Measurements from ENCODE around the gene MRPL12. TPM values are rescaled to one million over a fixed set of nuclear protein-coding genes. Genes with fewer than 3 reads are reported as not detected.

MRPL12 gene
- total RNA-seq, 1 experiment from 2014 or later = 143 TPM

DNA sequence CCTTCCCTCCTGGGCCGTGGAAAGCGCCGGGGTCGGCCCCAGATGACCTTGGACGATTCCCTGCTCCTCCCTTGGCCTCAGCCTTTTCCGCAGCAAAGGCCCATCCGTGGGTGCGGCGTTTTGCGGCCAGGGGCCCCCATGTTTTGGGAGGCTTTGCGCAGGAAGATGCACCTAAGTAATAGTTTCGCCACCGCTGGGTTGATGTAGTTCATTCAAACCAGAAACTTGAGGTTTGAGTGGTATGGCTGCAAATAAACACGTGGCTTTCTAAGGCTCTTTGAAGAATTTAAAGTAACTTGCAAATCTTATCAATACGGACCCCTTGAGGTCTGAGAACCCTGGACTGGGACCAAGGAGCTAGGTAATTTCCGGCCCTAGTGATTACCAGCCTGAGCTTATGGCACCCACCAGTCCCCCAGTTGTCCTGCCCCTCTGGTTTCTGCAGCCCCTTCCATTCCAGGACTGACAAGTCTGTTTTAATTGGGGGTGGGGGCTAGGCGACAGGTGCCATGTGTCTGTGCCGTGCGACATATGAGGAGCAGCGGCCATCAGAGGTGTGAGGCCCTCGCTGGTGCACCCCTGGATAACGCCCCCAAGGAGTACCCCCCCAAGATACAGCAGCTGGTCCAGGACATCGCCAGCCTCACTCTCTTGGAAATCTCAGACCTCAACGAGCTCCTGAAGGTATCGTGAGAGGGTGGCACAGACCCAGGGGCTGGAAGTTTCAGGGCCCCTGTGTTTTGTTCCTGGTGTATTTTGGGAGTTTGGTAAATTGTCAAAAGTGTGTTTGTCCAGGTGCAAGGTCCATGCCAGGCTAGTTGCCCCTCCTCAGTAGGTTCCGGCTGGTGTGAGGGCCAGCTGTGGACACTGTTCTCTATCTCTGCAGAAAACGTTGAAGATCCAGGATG, 834 bp downstream of the MRPL12 start:
- TSS peak; percentile 18 for BruUV-seq (replicated peaks)
- Mint-ChIP-seq H3K27me3 (ENCODE audit: insufficient read depth, unreplicated experiment) (no peaks in the 10 kb centered on the region), H3K4me1 (ENCODE audit: insufficient read depth, unreplicated experiment) (peaks cover 12% of the 10 kb centered on the region), H3K4me3 (ENCODE audit: unreplicated experiment) (peak overlapping the region; percentile 98), H3K9me3 (ENCODE audit: unreplicated experiment) (no peaks in the 10 kb centered on the region), H3K36me3 (ENCODE audit: insufficient read depth, unreplicated experiment) (peaks cover 70% of the 10 kb centered on the region), H3K27ac (ENCODE audit: low read depth, unreplicated experiment) (peak overlapping the region; percentile 97)
- intact Hi-C loops (cut with micrococcal nuclease) = loop anchor here (1.0 kb wide), 1 partner anchor 7 kb away; no protein-coding TSS in a partner anchor
- no peak for DNase-seq (ENCODE audit: unreplicated experiment)
- POLR2A ChIA-PET = interaction anchor here (0.6 to 3.9 kb wide), 29 partner anchors 9 to 332 kb away, joined by 3 to 122 read pairs (median 6); partner anchors contain the start of genes ARL16, CCDC137, FAAP100 and HGS
- TF ChIP-seq, protein P1, sequence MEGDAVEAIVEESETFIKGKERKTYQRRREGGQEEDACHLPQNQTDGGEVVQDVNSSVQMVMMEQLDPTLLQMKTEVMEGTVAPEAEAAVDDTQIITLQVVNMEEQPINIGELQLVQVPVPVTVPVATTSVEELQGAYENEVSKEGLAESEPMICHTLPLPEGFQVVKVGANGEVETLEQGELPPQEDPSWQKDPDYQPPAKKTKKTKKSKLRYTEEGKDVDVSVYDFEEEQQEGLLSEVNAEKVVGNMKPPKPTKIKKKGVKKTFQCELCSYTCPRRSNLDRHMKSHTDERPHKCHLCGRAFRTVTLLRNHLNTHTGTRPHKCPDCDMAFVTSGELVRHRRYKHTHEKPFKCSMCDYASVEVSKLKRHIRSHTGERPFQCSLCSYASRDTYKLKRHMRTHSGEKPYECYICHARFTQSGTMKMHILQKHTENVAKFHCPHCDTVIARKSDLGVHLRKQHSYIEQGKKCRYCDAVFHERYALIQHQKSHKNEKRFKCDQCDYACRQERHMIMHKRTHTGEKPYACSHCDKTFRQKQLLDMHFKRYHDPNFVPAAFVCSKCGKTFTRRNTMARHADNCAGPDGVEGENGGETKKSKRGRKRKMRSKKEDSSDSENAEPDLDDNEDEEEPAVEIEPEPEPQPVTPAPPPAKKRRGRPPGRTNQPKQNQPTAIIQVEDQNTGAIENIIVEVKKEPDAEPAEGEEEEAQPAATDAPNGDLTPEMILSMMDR (IDR thresholded peaks at IDR 0.05; ENCODE audit: unreplicated experiment) = no peak
- CTCF ChIA-PET = interaction anchor here (0.6 to 0.7 kb wide), 2 partner anchors 27 to 309 kb away, joined by 3 to 5 read pairs; no protein-coding TSS in a partner anchor

DNA sequence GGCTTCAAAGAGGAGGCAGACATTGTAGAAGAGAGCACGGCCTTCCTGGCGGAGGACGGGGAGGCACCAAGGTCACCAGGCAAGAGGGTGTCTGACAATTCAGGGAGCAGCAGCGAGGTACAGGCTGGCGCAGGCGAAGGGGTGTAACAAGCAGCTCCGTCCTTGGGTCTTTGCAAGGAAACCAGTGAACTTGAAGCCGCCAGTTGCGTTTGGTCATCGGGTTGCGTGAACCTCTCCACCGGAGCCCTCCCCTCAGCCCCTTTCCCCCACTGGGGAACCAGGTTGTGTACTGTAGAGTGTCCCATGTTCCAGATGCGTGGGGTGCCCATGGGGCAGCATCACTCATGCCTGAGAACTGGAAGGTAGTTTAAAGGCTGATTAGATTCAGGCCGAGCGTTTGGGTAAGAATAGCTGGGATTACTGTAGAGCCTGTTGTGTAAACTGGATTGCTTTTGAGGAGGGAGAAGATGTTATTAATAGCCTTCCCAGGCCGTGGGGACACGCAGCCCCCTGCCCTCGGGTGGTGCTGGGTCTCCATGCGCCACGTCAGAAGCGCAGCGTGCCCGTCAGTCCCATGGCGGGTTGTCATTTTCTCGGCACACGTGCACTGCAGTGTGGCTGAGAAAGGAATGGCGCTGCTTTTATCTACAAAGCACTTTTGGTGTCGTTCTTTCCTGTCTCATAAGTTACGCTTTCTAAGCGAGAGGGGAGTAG, 2.5 kb downstream of the MRPL12 start:
- no TSS peak for BruUV-seq (replicated peaks)
- no peak for DNase-seq (ENCODE audit: unreplicated experiment)
- Mint-ChIP-seq H3K27me3 (ENCODE audit: insufficient read depth, unreplicated experiment) (no peaks in the 10 kb centered on the region), H3K4me3 (ENCODE audit: unreplicated experiment) (no peak overlapping the region), H3K9me3 (ENCODE audit: unreplicated experiment) (no peaks in the 10 kb centered on the region), H3K4me1 (ENCODE audit: insufficient read depth, unreplicated experiment) (peaks cover 13% of the 10 kb centered on the region), H3K27ac (ENCODE audit: low read depth, unreplicated experiment) (no peak overlapping the region), H3K36me3 (ENCODE audit: insufficient read depth, unreplicated experiment) (peaks cover 65% of the 10 kb centered on the region)
- TF ChIP-seq, protein P1 (IDR thresholded peaks at IDR 0.05; ENCODE audit: unreplicated experiment) = no peak
- CTCF ChIA-PET = interaction anchor here (0.7 to 1.4 kb wide), 2 partner anchors 30 to 159 kb away, joined by 5 to 6 read pairs; no protein-coding TSS in a partner anchor
- intact Hi-C loops (cut with micrococcal nuclease) = no loop called here
- POLR2A ChIA-PET = interaction anchor here (0.6 to 1.5 kb wide), 3 partner anchors 16 to 21 kb away, joined by 3 to 5 read pairs (median 3); no protein-coding TSS in a partner anchor

DNA sequence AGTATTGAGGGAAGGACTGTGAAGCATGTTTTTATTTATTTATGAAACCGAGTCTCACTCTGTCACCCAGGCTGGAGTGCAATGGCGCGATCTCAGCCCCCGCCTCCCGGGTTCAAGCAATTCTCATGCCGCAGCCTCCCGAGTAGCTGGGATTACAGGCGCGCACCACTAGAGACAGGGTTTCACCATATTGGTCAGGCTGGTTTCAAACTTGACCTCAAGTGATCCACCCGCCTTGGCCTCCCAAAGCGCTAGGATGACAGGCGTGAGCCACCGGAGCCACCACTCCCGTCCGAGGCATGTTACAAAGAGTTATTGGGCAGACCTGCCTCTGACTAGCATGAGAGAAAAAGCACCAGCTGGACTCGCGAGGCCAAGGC, 3.1 kb downstream of the MRPL12 start:
- H3K4me1 Mint-ChIP-seq (ENCODE audit: insufficient read depth, unreplicated experiment) = peaks cover 11% of the 10 kb centered on the region
- H3K27ac Mint-ChIP-seq (ENCODE audit: low read depth, unreplicated experiment) = no peak overlapping the region
- no peak for DNase-seq (ENCODE audit: unreplicated experiment)
- POLR2A ChIA-PET = interaction anchor here (1.5 kb wide), 1 partner anchor 17 kb away, joined by 5 read pairs; no protein-coding TSS in a partner anchor
- H3K4me3 Mint-ChIP-seq (ENCODE audit: unreplicated experiment) = no peak overlapping the region
- intact Hi-C loops (cut with micrococcal nuclease) = no loop called here
- H3K9me3 Mint-ChIP-seq (ENCODE audit: unreplicated experiment) = no peaks in the 10 kb centered on the region
- TF ChIP-seq, protein P1 (IDR thresholded peaks at IDR 0.05; ENCODE audit: unreplicated experiment) = no peak
- CTCF ChIA-PET = interaction anchor here (0.9 to 1.4 kb wide), 2 partner anchors 31 to 186 kb away, joined by 4 to 5 read pairs; no protein-coding TSS in a partner anchor
- BruUV-seq (replicated peaks) = no TSS peak
- peaks cover 64% of the 10 kb centered on the region for H3K36me3 Mint-ChIP-seq (ENCODE audit: insufficient read depth, unreplicated experiment)
- no peaks in the 10 kb centered on the region for H3K27me3 Mint-ChIP-seq (ENCODE audit: insufficient read depth, unreplicated experiment)

Measured in MCF 10A (cell line).